GM19395 (cell line): ENCODE measurements around the gene RTN4R.

Experiments used
- ATAC-seq: cut with Tn5 transposase; IDR thresholded peaks from one replicate; pipeline ENCODE4 v1.9.1; 2021; ENCODE audit warnings: mild to moderate bottlenecking, moderate library complexity; ENCODE audit not compliant: unreplicated experiment

The RTN4R gene

GRCh38 chr22:20243537-20244249, 24.4 kb downstream of the RTN4R start:
- ATAC-seq = no peak

- no peak for ATAC-seq
Observed at GRCh38 chr22:20243176-20243536, 25.0 kb downstream of the RTN4R start.

- ATAC-seq = no peak
Observed at GRCh38 chr22:20242393-20243175, 25.5 kb downstream of the RTN4R start.

- ATAC-seq = no peak
Observed at GRCh38 chr22:20241579-20242392, 26.3 kb downstream of the RTN4R start.

- ATAC-seq = no peak
Observed at GRCh38 chr22:20240900-20241299, 27.2 kb downstream of the RTN4R start.

- no peak for ATAC-seq
Observed at GRCh38 chr22:20240447-20240764, 27.7 kb downstream of the RTN4R start.

- no peak for ATAC-seq
Observed at GRCh38 chr22:20239676-20240446, 28.3 kb downstream of the RTN4R start.

- ATAC-seq = no peak
Observed at GRCh38 chr22:20238901-20239675, 29.0 kb downstream of the RTN4R start.

GRCh38 chr22:20238536-20238900, 29.6 kb downstream of the RTN4R start:
- no peak for ATAC-seq

- no peak for ATAC-seq
Observed at GRCh38 chr22:20237480-20238440, 30.4 kb downstream of the RTN4R start.

GRCh38 chr22:20236052-20236717, 31.9 kb downstream of the RTN4R start:
- no peak for ATAC-seq

GRCh38 chr22:20235389-20235991, 32.6 kb downstream of the RTN4R start:
- ATAC-seq = no peak

- ATAC-seq = no peak
Observed at GRCh38 chr22:20234760-20235388, 33.2 kb downstream of the RTN4R start.

- no peak for ATAC-seq
Observed at GRCh38 chr22:20234314-20234682, 33.8 kb downstream of the RTN4R start.

GRCh38 chr22:20233351-20234313, 34.5 kb downstream of the RTN4R start:
- no peak for ATAC-seq

GRCh38 chr22:20232781-20233180, 35.3 kb downstream of the RTN4R start:
- no peak for ATAC-seq

GRCh38 chr22:20232237-20232598, 35.9 kb downstream of the RTN4R start:
- ATAC-seq = no peak
